HS-27A (cell line): ENCODE results near the gene SRRM5.
"Not testable (repeated sequence)": the region's sequence is repeated elsewhere in the genome, so short reads cannot be mapped to it uniquely, and the experiment has no call there.

ENCODE experiments used
- DNase-seq: peaks from one replicate; pipeline ENCODE4 v3.0.0-alpha.2; 2012; ENCODE audit warnings: low read depth, missing footprints

The SRRM5 gene, protein sequence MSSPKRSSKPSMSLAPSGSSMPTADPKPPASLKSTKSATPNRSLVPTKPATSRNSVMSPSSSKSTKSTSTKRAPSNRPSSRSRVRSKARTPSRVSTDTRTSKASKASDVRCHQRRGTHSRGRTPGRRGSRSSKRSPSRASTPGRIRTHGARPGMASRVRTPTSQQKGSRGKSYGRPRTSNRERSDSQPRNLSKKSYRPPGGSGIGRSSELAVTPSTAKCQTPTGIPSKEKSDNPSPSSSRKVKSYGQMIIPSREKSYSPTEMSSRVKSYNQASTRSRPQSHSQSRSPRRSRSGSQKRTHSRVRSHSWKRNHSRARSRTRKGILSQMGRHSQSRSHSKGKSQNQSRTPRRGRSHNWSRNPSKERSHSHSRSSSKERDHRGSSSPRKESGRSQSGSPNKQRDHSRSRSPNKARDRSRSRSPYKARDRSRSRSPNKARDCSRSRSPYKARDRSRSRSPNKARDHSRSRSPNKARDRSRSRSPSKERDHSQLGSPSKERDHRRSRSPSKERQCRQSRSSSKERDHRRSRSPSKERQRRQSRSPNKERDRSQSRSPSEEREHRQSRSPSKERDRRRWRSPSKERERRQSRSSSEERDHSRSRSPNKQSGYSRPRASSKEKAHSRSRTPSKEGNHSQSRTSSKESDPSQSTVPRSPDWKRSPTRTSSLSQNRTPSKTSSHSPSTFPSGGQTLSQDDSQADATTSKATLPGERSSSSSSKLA

DNA sequence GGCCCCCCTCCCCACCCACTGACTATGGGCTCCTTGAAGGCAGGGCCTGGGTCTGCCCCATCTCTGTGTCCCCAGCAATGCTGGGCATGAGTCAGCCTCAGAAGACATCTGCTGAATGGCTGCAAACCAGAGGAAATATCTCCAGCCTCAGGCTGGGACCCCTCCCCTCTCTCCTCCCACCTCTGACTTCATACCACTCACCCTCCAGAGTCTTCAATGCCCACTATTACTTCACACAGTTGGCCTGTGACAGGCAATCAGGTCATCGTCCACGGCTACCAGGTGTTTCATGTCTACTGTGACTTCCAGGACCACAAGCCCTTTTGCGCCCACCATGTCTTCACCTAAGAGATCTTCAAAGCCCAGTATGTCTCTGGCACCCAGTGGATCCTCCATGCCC lies at the start of gene SRRM5:
SRRM5 (plus strand) TSS at position 301 of the 400 bp plus-strand sequence; CDS start at position 335, 34 bp downstream.
- no peak for DNase-seq

DNA sequence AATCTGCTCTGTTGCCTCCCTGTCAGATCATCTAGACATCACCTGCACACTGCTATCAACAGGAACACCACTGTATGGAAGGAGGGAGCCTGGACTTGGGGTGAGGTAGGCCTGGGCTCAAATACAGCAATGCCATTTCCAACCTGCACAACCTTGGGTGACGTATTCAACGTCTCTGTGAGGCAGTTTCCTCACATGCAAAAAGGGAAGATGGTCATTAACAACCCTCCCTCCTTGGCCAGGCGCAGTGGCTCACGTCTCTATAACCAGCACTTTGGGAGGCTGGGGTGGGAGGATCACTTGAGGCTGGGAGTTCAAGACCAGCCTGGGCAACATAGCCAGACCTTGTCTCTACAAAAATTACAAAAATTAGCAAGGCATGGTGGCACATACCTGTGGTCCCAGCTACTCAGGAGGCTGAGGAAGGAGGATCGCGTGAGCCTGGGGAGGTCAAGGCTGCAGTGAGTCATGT lies 49.6 kb upstream of the SRRM5 start:
- no peak for DNase-seq

DNA sequence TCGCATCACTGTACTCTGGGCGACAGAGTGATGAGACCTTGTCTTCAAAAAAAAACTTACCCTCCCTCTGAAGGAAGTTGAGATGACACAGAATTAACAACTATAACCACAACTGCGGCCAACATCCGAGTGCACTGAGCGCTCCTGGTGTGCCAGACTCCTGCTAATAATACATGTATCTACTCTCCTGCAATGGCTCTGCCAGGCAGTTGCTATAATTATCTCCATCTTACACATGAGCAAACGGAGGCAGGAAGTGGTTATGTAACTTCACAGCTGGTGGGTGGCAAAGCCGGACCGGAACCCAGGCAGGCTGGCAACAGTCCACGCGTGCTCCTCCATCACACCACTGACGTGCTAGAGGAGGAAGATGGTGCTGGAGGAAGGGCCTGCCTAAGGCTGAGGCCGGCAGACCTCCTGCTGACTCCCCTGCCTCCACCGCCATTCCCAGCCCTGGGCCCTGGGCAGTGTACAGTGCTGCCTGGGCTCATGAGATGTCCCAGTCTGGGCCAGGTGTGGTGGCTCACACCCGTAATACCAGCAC lies 49.1 kb upstream of the SRRM5 start:
- no peak for DNase-seq

DNA sequence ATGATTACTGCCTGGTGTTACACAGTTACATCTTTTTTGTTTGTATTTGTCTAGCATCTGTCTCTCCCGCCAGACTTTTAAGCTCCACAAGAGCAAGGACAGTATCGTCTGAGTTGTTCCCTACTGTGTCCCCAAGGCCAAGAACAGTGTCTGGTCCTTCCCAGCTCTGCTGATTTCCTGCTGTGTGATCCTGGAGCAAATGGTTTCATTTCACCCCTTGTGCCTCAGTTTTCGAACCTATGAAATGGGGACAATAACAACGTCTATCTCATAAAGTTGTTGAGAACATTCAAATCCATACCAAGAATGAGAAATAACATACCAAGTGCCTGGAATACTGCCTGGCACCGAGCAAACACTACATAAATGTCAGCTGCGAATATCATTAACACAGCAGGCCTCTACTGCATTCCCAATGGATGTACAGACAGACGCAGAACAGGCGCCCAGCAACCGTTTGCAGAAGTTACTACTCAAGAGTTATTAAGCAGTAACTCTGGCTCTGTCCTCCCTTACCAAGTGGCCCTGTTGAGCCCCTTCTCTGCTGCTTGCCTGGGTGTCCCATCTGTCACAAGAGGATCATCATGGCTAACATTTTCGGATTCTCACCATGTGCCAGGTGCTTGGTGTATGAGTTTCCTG lies 48.0 kb upstream of the SRRM5 start:
- DNase-seq, result no peak

DNA sequence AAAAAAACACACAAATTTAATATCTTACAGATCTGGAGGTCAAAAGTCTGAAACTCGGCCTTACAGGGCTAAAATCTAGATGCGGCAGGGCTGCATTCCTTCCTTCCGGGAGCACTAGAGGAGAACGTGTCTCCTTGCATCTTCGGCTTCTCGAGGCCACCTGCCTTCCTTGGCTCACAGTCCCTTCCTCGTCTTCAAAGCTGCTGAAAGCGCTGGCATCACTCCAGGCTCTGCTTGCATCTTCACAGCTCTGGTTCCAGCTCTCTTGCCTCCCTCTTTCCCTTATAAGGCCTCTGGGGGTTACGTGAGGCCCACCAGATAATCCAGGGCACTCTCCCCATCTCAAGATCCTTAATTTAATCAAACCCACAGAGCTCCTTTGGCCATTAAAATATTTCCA lies 47.1 kb upstream of the SRRM5 start:
- no peak for DNase-seq

DNA sequence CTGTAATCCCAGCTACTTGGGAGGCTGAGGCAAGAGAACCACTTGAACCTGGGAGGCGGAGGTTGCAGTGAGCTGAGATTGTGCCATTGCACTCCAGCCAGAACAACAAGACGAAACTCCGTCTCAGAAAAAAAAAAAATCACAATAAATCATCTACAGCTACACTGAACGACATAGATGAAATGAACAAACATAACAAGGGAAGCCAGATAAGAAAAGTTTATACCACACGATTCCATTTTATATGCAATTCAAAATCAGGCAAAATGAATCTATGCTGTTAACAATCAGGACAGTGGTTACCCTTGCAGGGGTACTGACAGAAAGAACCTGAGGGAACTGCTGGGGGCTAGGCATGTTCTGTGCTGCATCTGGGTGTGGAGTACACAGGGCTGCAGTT lies 42.2 kb upstream of the SRRM5 start:
- DNase-seq, result no peak

DNA sequence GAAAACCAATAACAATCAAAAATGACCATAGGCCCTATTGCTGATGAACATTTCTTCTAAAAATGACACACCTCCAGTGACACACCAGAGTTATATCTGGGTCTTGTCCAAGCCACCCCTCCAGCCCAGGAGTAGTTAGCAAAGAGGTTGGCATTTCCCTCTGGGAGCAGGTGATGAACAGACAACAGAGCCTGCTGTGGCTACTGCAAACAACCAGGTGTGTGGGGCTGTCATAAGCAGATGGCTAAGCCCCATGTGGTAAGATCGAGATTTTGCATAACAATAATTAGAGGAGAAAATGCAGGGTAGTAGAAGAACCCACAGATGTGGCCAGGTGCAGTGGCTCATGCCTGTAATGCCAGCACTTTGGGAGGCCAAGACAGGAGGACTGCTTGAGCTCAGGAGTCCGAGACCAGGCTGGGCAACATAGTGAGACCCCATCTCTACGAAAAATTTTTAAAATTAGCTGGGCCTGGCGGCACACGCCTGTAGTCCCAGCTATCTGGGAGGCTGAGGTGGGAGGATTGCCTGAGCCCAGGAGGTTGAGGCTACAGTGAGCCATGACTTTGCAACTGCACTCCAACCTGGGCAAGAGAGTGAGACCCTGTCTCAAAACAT lies 41.6 kb upstream of the SRRM5 start:
- no peak for DNase-seq

DNA sequence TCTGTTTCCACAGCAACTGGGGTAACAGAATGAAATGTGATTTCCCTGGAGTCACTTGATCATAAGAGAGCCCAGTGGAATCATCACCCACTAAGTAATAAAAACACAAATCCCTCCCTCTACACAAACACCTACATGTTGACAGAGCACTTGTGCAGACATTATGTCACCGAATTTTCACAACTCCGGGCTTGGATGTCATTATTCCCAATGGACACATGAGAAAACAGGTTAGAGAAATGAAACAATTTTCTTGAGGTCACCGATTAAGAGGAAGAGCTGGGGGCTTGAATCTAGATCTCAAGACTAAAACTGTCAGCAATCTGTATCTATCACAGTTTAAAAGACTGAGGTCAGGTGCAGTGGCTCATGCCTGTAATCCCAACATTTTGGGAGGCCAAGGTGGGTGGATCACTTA lies 39.7 kb upstream of the SRRM5 start:
- DNase-seq, result no peak

DNA sequence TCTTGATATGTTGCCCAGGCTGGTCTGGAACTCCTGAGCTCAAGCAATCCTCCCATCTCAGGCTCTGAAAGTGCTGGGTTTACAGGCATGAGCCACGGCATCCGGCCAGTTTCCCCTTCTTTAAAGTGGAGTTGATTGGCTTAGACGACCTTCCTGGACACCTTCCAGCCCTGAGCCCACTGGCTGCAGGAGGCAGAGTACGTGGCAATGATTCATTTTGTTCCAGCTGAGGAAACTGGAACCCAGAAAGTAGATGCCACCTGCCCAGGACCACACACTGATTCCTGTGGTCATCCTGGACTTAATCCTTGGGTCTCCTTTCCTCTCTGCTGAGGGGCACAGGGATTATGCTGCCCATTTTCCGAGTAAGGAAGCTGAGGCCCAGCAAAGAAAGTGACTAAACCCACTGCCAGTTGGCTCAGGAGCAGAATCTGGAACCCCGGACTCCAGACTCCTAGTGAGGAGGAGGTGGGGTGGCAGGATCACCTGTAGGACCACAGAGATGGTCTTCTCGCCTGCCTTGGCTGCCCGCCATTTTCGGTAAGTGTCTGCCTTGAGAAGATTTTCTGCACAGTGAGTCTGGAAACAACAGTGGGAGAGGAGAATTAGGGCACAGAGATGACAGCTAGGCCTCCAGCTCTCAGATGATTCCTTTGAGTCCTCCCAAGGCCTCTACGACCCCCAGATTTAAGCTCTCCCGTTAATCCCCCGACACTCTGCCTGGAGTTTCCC lies 37.3 kb upstream of the SRRM5 start:
- no peak for DNase-seq

DNA sequence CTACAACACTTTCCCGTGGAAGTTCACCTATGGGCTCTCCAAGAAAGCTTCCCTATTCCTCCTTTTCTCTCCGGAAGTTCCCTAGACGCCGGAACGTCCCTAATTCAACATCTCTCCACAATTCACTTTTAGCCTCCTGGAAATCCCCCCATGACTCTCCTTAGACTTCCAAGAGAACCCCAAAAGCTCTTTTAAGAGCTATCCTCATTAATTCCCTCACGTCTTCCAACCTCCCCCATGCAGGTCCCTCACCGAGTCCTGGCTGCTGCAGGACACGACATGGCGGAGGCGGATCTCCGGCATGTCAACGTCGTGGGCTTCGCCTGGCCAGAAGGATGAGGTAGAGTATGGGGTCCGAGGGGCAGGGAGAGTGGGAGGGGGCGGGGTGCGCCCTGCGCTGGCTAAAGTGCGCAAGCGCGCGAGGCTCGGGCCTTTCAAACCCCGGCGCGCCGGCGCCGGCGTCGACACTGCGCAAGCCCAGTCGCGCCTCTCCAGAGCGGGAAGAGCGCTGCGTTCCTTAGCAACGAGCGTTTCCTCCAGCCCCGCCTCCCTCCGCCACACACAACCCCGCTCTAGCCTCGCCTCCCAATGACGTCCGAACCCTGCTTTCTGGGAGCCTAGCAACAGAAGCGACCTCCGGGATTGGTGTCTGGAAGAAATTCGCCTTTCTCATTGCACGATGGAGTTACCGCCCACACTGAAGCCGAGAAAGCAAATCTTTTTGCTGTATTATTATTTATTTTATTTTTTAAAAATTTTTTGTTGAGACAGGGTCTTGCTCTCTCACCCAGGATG lies 36.5 kb upstream of the SRRM5 start, which contains the start of the genes PINLYP and XRCC1:
PINLYP (plus strand) TSS at position 646 of the 795 bp plus-strand sequence. CDS start 1,391 bp downstream, outside the sequence.
XRCC1 (minus strand) TSS at position 372 of the 795 bp plus-strand sequence; CDS start at position 303, 69 bp downstream.
- peak; percentile 97 for DNase-seq

DNA sequence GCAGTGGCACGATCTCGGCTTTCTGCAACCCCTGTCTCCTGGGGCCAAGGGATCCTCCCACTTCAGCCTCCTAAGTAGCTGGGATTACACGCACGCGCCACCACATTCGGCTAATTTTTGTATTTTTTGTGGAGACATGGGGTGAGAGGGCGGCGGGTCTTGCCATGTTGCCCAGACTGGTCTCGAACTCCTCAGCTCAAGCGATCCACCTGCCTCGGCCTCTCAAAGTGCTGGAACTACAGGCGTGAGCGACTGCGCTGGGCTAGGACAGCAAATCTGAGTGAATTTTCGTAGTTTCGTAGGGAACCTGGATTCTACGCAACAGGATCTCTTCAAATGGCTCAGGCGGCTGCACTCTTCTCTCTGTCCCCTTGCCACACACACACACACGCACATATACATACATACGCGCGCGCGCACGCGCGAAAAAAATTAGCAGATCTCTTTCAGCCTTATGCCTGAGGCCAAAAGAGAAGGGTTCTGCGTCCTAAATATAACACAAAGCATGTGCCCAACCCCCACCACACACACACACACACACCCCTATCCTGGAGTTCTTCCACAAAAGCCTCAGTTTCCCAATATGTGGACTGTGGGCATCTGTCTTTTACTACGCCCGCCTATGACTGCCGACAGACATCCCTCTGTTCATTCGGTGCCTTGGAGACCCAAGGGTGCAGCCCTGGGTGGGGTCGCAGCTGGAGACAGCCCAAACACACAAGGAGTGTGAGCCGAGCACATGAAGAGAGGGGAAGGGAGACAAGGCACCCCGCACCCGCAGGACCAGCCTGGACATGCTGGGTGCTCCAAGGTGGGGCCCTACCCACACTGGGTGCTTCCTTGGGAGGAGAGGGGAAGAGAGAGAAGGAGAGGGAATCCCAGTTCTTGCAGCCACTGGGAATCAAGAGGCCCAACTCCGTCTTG lies 35.7 kb upstream of the SRRM5 start:
- no peak for DNase-seq

DNA sequence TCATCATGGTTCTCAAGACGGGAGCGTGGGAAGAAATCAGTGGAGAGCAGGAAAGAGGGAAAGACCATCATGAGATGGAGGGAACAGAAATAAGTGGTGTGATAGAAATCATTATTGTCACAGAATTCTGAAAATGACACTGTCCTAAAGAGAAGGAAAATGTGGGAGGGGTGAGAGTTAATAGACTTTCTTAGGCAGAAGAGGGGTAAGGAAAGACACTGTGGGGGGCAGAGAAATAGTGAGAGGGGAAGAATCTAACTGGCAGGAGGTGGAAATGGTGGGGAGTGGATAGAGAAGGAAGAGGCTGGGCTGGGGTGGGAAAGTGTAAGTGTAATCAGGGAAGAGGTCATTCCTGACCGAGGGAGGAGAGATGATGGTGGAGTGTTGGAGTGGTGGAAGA lies 33.1 kb upstream of the SRRM5 start:
- DNase-seq, result no peak

DNA sequence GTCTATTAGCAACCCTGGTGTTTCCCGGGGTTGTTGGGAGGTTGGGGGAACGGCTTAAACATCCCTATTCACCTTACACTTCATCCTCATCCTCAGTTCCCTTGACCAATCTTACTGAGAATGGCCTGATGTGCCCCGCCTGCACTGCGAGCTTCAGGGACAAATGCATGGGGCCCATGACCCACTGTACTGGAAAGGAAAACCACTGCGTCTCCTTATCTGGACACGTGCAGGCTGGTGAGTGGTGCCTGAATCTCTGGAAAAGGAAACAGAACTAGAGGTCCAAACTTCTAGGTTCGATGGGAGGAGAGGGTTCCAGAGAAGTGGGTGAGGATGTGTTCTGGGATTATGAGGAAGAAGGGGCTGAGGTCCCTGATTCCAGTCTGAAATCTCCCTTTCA lies 30.4 kb upstream of the SRRM5 start:
- no peak for DNase-seq

DNA sequence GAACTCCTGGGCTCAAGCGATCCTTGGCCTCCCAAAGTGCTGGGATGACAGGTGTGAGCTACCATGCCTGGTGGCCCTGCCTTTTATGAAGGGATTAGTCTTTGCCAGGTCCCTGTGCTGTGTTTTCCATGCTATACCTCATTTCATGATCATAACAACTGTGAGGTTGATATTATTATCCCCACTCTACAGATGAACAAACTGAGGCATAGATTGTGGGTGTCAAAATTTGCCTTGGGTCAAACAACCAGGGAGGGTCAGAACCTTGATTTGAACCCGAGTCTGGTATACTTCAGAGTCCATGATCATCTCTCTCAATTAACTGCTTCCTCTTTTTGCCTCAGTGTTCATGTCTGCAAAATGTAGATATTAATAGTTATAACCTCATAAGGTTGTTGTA lies 29.4 kb upstream of the SRRM5 start:
- no peak for DNase-seq

DNA sequence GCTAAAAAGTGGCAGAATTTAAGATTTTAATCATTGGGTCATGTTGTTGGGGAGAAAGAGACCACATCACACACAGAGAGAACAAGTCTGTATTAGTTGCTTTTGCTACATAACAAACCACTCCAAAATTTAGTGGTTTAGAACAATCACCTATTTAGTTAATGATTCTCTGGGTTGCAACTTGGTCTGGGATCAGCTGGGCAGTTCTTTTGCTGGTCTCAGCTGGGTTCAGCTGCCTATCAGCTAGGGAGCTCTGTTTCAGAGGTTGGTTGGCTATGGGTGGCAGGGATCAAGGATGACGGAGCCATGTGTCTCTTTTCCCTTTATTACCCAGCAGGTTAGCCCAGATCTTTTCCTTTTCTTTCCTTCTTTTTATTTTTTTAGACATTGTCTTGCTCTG lies 27.4 kb upstream of the SRRM5 start:
- no peak for DNase-seq

DNA sequence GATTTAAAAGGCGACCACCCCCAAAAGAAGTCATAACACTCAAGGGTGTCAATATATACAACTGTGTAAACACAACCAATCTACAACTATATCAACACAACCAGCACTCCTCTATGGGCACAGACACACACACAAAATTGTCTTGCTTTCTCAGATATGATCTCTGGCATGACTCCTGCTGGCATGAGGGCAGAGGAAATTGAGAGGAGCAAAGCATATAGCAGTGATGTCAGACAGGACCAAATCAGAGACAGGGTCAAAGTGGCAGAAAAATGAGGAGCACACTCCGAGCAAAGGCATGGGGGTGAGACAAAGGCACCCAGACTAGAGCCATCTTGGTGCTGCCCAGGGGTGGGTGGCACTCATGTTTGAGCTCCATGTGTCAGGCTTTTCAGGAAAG lies 25.5 kb upstream of the SRRM5 start:
- no peak for DNase-seq

DNA sequence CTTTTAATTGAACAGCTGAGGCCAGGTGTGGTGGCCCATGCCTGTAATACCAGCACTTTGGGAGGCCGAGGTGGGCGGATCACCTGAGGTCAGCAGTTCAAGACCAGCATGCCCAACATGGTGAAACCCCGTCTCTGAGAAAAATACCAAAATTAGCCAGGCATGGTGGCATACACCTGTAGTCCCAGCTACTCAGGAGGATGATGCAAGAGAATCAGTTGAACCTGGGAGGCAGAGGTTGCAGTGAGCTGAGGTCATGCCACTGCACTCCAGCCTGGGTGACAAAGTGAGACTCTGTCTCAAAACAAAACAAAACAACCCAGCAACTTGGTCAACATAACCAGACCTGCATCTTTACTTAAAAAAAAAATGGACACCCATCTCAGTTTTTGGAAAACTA lies 24.9 kb upstream of the SRRM5 start:
- not testable (repeated sequence) for DNase-seq

DNA sequence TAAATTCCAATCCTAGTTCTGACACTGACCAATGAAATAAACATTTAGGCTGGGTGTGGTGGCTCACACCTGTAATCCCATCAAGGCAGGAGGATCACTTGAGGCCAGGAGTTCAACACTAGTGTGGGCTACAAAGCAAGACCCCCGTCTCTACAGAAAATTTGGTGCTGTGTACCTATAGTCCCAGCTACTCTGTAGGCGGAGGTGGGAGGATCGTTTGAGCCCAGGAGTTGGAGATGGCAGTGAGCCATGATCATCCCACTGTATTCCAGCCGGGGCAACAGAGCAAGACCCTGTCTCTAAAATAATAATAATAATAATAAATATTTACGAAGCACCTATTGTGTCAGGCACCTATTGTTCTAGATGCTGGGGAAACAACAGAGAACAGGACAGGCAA lies 22.6 kb upstream of the SRRM5 start:
- no peak for DNase-seq

DNA sequence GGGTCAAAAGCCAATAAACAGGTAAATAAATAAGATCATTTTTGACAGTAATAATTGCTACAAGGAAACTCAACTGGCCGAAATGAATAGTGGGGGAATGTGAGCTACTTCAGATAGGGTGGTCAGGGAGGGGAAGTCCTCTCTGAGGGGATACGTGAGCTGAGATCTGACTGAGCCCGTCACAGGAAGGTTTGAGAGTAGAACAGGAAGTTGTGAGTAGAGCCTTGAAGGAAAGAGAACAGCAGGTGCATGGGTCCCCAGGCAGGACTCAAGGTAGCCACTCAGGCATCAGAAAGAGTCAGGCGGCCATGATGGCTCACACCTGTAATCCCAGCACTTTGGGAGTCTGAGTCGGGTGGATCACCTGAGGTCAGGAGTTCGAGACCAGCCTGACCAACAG lies 22.2 kb upstream of the SRRM5 start:
- DNase-seq, result no peak
